Mesothelial cell of epicardium (in vitro differentiated cells): ENCODE results near the gene MYO1D. TPM values are rescaled to one million over a fixed set of nuclear protein-coding genes. Genes with fewer than 3 reads are reported as not detected.

Experiments used
- DNase-seq, 2 experiments: peaks; one replicate each; pipeline ENCODE4 v3.0.0; 2021; ENCODE audit warnings: low spot score in 2 of 2; ENCODE audit not compliant: unreplicated experiment in 2 of 2
- H3K27ac Mint-ChIP-seq: 2 replicates; pipeline ENCODE4 v1.8.0; 2021; ENCODE audit warnings: mixed read lengths
- H3K27me3 Mint-ChIP-seq: 2 replicates; pipeline ENCODE4 v1.8.0; 2021; ENCODE audit warnings: low read depth, mixed read lengths
- H3K36me3 Mint-ChIP-seq: 2 replicates; pipeline ENCODE4 v1.8.0; 2021; ENCODE audit warnings: mixed read lengths
- H3K4me1 Mint-ChIP-seq: 2 replicates; pipeline ENCODE4 v1.8.0; 2021; ENCODE audit warnings: mixed read lengths
- H3K4me3 Mint-ChIP-seq: 2 replicates; pipeline ENCODE4 v1.8.0; 2021; ENCODE audit warnings: mild to moderate bottlenecking, moderate library complexity, mixed read lengths
- H3K9me3 Mint-ChIP-seq: 2 replicates; pipeline ENCODE4 v1.8.0; 2021; ENCODE audit warnings: mixed read lengths
- total RNA-seq: library from RNA; stranded (reverse); gene quantifications from 3 replicates; pipeline ENCODE4 v1.2.1, GENCODE V29; 2021
- TF ChIP-seq, protein P1 (sequence below): fragments of 200-600 bp; sonication (generic); IDR thresholded peaks from one replicate; pipeline ENCODE4 v1.5.0; 2021; ENCODE audit warnings: antibody characterized with exemption; ENCODE audit not compliant: unreplicated experiment

Gene MYO1D
- total RNA-seq, 1 donor from 2014 or later: 48.6 TPM

DNA sequence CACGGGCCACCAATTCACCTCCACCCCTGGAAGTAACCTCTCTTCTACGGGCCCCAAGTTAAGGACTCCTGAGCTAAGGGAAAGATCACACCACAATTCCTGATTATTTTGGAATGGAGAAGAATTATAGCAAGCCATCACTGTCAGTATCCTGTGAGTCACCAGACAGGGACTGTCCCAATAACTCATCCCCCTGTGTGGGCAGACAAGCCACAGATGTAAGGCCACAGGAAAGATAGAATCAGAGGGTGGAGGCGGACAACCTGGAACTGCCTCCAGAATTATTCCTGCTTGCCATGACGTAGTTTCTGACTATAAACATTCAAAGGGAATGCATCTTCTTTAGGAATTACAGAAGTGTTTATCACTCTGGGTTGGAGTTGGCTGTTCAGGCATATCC is 5.8 kb upstream of the MYO1D start:
- no peak overlapping the region for H3K27ac Mint-ChIP-seq
- H3K27me3 Mint-ChIP-seq: no peaks in the 10 kb centered on the region
- H3K9me3 Mint-ChIP-seq: no peaks in the 10 kb centered on the region
- no peak overlapping the region for H3K4me3 Mint-ChIP-seq
- no peaks in the 10 kb centered on the region for H3K36me3 Mint-ChIP-seq
- DNase-seq: no peak
- no peaks in the 10 kb centered on the region for H3K4me1 Mint-ChIP-seq
- TF ChIP-seq, protein P1, sequence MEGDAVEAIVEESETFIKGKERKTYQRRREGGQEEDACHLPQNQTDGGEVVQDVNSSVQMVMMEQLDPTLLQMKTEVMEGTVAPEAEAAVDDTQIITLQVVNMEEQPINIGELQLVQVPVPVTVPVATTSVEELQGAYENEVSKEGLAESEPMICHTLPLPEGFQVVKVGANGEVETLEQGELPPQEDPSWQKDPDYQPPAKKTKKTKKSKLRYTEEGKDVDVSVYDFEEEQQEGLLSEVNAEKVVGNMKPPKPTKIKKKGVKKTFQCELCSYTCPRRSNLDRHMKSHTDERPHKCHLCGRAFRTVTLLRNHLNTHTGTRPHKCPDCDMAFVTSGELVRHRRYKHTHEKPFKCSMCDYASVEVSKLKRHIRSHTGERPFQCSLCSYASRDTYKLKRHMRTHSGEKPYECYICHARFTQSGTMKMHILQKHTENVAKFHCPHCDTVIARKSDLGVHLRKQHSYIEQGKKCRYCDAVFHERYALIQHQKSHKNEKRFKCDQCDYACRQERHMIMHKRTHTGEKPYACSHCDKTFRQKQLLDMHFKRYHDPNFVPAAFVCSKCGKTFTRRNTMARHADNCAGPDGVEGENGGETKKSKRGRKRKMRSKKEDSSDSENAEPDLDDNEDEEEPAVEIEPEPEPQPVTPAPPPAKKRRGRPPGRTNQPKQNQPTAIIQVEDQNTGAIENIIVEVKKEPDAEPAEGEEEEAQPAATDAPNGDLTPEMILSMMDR: no peak

DNA sequence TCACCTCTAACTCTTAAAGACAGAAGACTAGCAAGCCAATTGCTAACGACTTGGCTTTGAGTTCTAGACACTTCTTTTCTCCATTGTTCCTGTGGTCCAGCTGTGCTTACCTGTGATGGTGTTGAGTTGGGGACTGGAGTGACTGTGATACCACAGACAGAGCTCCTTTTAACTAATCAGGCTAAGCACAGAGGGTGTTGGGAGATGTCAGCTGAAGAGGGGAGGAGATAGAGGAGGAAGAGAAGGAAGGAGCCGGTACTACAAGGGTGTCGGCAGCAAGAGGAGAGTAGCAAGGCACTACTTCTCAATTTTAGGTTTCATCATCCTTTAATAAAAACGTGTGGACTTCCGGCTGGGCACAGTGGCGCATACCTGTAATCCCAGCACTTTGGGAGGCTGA is 5.1 kb upstream of the MYO1D start:
- Mint-ChIP-seq H3K4me3 (no peak overlapping the region), H3K27ac (no peak overlapping the region), H3K9me3 (no peaks in the 10 kb centered on the region), H3K4me1 (peaks cover 3% of the 10 kb centered on the region), H3K36me3 (no peaks in the 10 kb centered on the region), H3K27me3 (no peaks in the 10 kb centered on the region)
- TF ChIP-seq, protein P1: no peak
- DNase-seq: no peak

DNA sequence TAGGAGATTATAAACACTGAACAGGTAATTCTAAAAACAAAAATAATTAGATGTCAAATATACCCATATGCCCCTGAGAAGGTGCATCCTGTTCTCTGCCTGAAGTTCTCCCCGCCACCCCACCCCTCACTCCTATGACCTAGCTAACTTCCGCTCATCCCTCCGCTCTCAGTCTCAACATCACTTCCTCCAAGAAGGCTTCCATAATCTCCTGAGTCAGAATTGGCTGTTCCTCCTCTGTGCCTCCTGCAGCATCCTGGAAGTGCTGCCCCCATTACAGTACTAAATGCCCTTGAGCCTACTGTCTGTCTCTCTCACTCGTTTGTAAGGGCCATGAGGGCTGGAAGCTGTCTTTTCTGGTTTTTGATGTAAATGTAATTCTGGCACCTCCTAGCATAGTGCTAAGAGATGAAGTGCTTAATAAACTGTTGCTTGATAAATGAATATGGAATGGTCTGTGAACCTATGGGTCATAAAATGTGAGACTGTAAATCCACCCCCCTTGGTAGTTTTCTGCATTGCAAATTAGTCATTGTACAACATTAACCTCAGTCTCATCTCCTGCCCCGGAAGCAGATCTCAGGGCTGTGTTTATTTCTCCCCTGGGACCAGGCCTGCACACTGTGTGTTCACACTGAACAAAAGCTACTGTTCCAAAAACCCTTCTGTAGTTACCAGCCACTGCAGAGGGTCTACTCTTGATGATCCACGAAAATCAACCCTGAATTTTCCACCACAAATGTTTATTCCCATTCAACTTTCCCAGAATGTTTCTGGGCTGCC is 3.9 kb upstream of the MYO1D start:
- no peaks in the 10 kb centered on the region for H3K27me3 Mint-ChIP-seq
- no peak for DNase-seq
- TF ChIP-seq, protein P1: no peak
- H3K27ac Mint-ChIP-seq: no peak overlapping the region
- H3K9me3 Mint-ChIP-seq: no peaks in the 10 kb centered on the region
- H3K4me1 Mint-ChIP-seq: peaks cover 7% of the 10 kb centered on the region
- no peaks in the 10 kb centered on the region for H3K36me3 Mint-ChIP-seq
- no peak overlapping the region for H3K4me3 Mint-ChIP-seq

DNA sequence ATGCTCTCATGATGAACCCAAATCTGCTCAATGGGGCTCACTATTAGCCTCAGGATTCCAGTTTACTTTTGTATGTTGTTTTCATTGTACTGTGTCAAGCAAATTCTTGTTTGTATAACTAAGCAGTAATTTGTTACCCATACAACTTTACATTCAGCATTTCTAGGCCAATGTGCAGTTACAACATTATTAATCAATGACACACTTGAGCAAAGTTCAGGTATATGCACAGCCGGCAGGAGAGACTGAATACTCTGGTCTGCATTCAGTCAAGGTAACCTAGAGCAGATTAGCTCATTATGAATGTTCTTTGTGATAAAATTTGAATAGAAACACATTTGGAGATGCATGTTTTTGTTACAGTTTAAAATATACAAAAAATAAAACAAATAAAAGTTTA is 2.2 kb upstream of the MYO1D start:
- peaks cover 15% of the 10 kb centered on the region for H3K4me1 Mint-ChIP-seq
- DNase-seq: no peak
- H3K27ac Mint-ChIP-seq: no peak overlapping the region
- H3K27me3 Mint-ChIP-seq: no peaks in the 10 kb centered on the region
- H3K4me3 Mint-ChIP-seq: no peak overlapping the region
- no peaks in the 10 kb centered on the region for H3K36me3 Mint-ChIP-seq
- no peaks in the 10 kb centered on the region for H3K9me3 Mint-ChIP-seq
- TF ChIP-seq, protein P1: no peak

DNA sequence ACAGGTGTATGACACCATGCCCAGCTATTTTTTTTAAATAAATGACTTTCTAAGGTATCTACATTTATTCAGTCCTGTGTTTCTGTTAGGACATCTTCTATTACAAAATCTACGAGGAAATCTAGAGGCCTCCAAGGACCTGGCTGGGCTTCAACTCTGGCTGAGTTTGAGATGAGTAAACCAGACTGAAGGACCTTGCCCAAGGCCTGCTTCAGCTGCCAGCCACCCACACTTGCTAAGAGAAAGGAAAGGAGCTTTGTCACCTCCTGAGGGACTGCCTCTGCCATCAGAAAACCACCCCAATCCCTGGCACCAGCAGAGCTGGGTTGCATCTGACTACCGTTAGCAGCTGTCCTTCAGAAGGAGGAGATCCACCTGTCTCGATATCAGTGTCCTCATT is 1.3 kb upstream of the MYO1D start:
- peaks cover 21% of the 10 kb centered on the region for H3K4me1 Mint-ChIP-seq
- no peak overlapping the region for H3K4me3 Mint-ChIP-seq
- TF ChIP-seq, protein P1: no peak
- no peaks in the 10 kb centered on the region for H3K27me3 Mint-ChIP-seq
- no peak overlapping the region for H3K27ac Mint-ChIP-seq
- no peak for DNase-seq
- H3K36me3 Mint-ChIP-seq: no peaks in the 10 kb centered on the region
- no peaks in the 10 kb centered on the region for H3K9me3 Mint-ChIP-seq
